ENCODE data around the gene COQ8B.
"Not testable (repeated sequence)": the region's sequence is repeated elsewhere in the genome, so short reads cannot be mapped to it uniquely, and the experiment has no call there.

GRCh38 chr19:40766385-40766784, 49.7 kb upstream of the COQ8B start:
- not testable (repeated sequence) for TF ChIP-seq CTCF, POLR2A (IDR thresholded peaks at IDR 0.05)

Data from heart left ventricle (tissue), 13 donors.